ENCODE measurements around the gene NAGA. TPM values are rescaled to one million over a fixed set of nuclear protein-coding genes. Genes with fewer than 3 reads are reported as not detected.

The NAGA gene
- total and polyA plus RNA-seq, 2 donors (not counting 1 experiment from before 2014, with no cell fraction given): 13.2 to 20.2 TPM

- Histone ChIP-seq H3K4me1 (ENCODE audit: control insufficient read depth in 2 of 2, insufficient read depth in 2 of 2, low read length in 2 of 2) (peaks cover 18 to 31% of the 10 kb centered on the region in 2 donors), H3K4me3 (ENCODE audit: control extremely low read depth in 1 of 5, extremely low read depth in 1 of 5, insufficient read depth in 1 of 5, low read depth in 2 of 5, low read length in 4 of 5) (peak overlapping the region; percentile 30 to 98 (median 82)), H2AFZ (ENCODE audit: insufficient read depth, low read depth, low read length, poor library complexity, severe bottlenecking) (peak overlapping the region; percentile 95), H3K9ac (ENCODE audit: low read length) (peak overlapping the region; percentile 93), H3K79me2 (ENCODE audit: control insufficient read depth, insufficient read depth, low read length) (no peaks in the 10 kb centered on the region), H3K27ac (ENCODE audit: low read length in 2 of 2) (peak overlapping the region; percentile 64 to 69), H4K20me1 (ENCODE audit: control insufficient read depth, insufficient read depth, low read length, poor library complexity, severe bottlenecking) (no peaks in the 10 kb centered on the region), H3K27me3 (replicated peaks in 1 of 4; ENCODE audit: control extremely low read depth in 1 of 4, control insufficient read depth in 3 of 4, insufficient read depth in 4 of 4, low read length in 3 of 4) (no peaks in the 10 kb centered on the region), H3K36me3 (replicated peaks in 1 of 2; ENCODE audit: control extremely low read depth in 1 of 2, control insufficient read depth in 1 of 2, extremely low read depth in 1 of 2, insufficient read depth in 2 of 2, low read length in 1 of 2) (peaks cover 0 to 14% of the 10 kb centered on the region in 2 experiments), H3K4me2 (replicated peaks; ENCODE audit: low read depth, low read length, poor library complexity, severe bottlenecking) (peak overlapping the region; percentile 95), H3K9me3 (ENCODE audit: control extremely low read depth in 1 of 3, control insufficient read depth in 2 of 3, insufficient read depth in 1 of 3, low read length in 2 of 3) (no peaks in the 10 kb centered on the region)
- no peak for TF ChIP-seq EZH2 (IDR thresholded peaks at IDR 0.05; ENCODE audit: borderline replicate concordance, insufficient read depth, low read depth, low read length, poor library complexity, severe bottlenecking)
- TF ChIP-seq, protein P1, sequence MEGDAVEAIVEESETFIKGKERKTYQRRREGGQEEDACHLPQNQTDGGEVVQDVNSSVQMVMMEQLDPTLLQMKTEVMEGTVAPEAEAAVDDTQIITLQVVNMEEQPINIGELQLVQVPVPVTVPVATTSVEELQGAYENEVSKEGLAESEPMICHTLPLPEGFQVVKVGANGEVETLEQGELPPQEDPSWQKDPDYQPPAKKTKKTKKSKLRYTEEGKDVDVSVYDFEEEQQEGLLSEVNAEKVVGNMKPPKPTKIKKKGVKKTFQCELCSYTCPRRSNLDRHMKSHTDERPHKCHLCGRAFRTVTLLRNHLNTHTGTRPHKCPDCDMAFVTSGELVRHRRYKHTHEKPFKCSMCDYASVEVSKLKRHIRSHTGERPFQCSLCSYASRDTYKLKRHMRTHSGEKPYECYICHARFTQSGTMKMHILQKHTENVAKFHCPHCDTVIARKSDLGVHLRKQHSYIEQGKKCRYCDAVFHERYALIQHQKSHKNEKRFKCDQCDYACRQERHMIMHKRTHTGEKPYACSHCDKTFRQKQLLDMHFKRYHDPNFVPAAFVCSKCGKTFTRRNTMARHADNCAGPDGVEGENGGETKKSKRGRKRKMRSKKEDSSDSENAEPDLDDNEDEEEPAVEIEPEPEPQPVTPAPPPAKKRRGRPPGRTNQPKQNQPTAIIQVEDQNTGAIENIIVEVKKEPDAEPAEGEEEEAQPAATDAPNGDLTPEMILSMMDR (IDR thresholded peaks at IDR 0.05): no peak
- WGBS (ENCODE audit: insufficient coverage): 4% methylated on average over 14 of the region's 19 CpGs
- CTCF ChIA-PET: interaction anchor here (1.3 to 2.3 kb wide), 2 partner anchors 21 to 102 kb away, joined by 5 to 7 read pairs; partner anchors contain the start of gene NDUFA6
- POLR2A ChIA-PET: interaction anchor here (1.6 to 2.8 kb wide), 2 partner anchors 10 to 20 kb away, joined by 11 to 17 read pairs; partner anchors contain the start of genes NDUFA6 and SMDT1
- H3K27me3 Mint-ChIP-seq: no peaks in the 10 kb centered on the region
- no peak for DNase-seq
- no peaks in the 10 kb centered on the region for H3K9me3 Mint-ChIP-seq (ENCODE audit: insufficient read depth)
- ATAC-seq (ENCODE audit: low read depth): peak; percentile 3
- H3K27ac Mint-ChIP-seq: peak overlapping the region; percentile 94
- H3K4me1 Mint-ChIP-seq: peaks cover 44% of the 10 kb centered on the region
- H3K4me3 Mint-ChIP-seq: peak overlapping the region; percentile 93
- intact Hi-C loops (cut with micrococcal nuclease): loop anchor here (1.0 to 5.0 kb wide), 9 partner anchors 9 to 688 kb away; partner anchors contain the start of genes MEI1, NDUFA6, SMDT1 and TCF20
Measured at GRCh38 chr22:42069801-42070516, 653 bp downstream of the NAGA start.

DNA sequence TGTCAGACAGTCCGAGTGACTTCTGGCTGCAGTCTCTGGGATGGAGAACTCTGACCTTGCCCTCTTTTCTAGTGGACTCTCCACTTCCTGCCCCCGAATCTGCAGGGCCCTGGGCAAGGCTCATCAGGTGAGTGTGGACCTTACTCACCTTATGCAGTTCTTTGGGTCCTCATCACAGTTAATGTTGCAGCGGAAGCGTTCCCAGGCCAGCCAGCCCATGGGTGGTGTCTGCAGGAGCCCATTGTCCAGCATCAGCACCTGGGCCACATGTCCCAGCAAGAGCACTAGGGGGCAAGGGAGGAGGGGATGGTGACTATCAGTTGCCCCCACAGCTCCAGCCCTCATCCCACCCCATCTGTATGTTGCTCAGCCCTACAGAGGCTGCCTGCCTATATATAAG is 2.3 kb downstream of the NAGA start:
- Histone ChIP-seq H3K36me3 (replicated peaks in 1 of 2; ENCODE audit: control extremely low read depth in 1 of 2, control insufficient read depth in 1 of 2, extremely low read depth in 1 of 2, insufficient read depth in 2 of 2, low read length in 1 of 2) (peaks cover 0 to 18% of the 10 kb centered on the region in 2 experiments), H3K4me2 (replicated peaks; ENCODE audit: low read depth, low read length, poor library complexity, severe bottlenecking) (no peak overlapping the region), H3K4me3 (ENCODE audit: control extremely low read depth in 1 of 5, extremely low read depth in 1 of 5, insufficient read depth in 1 of 5, low read depth in 2 of 5, low read length in 4 of 5) (no peak overlapping the region), H3K79me2 (ENCODE audit: control insufficient read depth, insufficient read depth, low read length) (no peaks in the 10 kb centered on the region), H3K4me1 (ENCODE audit: control insufficient read depth in 2 of 2, insufficient read depth in 2 of 2, low read length in 2 of 2) (peaks cover 12 to 17% of the 10 kb centered on the region in 2 donors), H3K27ac (ENCODE audit: low read length in 2 of 2) (no peak overlapping the region), H3K9ac (ENCODE audit: low read length) (no peak overlapping the region), H3K27me3 (replicated peaks in 1 of 4; ENCODE audit: control extremely low read depth in 1 of 4, control insufficient read depth in 3 of 4, insufficient read depth in 4 of 4, low read length in 3 of 4) (no peaks in the 10 kb centered on the region), H2AFZ (ENCODE audit: insufficient read depth, low read depth, low read length, poor library complexity, severe bottlenecking) (no peak overlapping the region), H3K9me3 (ENCODE audit: control extremely low read depth in 1 of 3, control insufficient read depth in 2 of 3, insufficient read depth in 1 of 3, low read length in 2 of 3) (no peaks in the 10 kb centered on the region), H4K20me1 (ENCODE audit: control insufficient read depth, insufficient read depth, low read length, poor library complexity, severe bottlenecking) (no peaks in the 10 kb centered on the region)
- intact Hi-C loops (cut with micrococcal nuclease): no loop called here
- Mint-ChIP-seq H3K27me3 (no peaks in the 10 kb centered on the region), H3K4me3 (no peak overlapping the region), H3K4me1 (peaks cover 35% of the 10 kb centered on the region), H3K9me3 (ENCODE audit: insufficient read depth) (no peaks in the 10 kb centered on the region), H3K27ac (no peak overlapping the region)
- DNase-seq (no peak), ATAC-seq (ENCODE audit: low read depth) (no peak)
- ChIA-PET POLR2A (no interaction called here), CTCF (no interaction called here)
- 97% methylated on average over 4 of the region's 4 CpGs for WGBS (ENCODE audit: insufficient coverage)
- TF ChIP-seq, protein P1 (IDR thresholded peaks at IDR 0.05): no peak
- no peak for TF ChIP-seq EZH2 (IDR thresholded peaks at IDR 0.05; ENCODE audit: borderline replicate concordance, insufficient read depth, low read depth, low read length, poor library complexity, severe bottlenecking)
